HCT116 (cell line): Measurements from ENCODE around the gene DPH2. TPM values are rescaled to one million over a fixed set of nuclear protein-coding genes. Genes with fewer than 3 reads are reported as not detected.

Experiments used
- ATAC-seq: fragments of 200-7000 bp; cut with Tn5 transposase; 2 replicates; pipeline ENCODE4 v1.9.1; 2020; ENCODE audit warnings: mild to moderate bottlenecking, moderate library complexity
- BruUV-seq: library from RNA; stranded (reverse); fragments of 400-500 nt; replicated peaks from 2 replicates; lab custom pipeline; 2021; lab: Mats Ljungman, UMichigan
- CTCF ChIA-PET: fragments of 300-600 bp; sonication (Branson Sonifier 250); formaldehyde crosslinking; loops from one replicate; lab custom pipeline; 2021; ENCODE audit warnings: antibody characterized with exemption; lab: Charles Lee
- POLR2A ChIA-PET: fragments of 300-600, 350-600 bp; sonication (Branson Sonifier 250); formaldehyde crosslinking; loops from one replicate; lab custom pipeline; 2021; ENCODE audit warnings: antibody characterized with exemption; lab: Charles Lee
- RAD21 ChIA-PET, 2 experiments: fragments of 300-600 bp; sonication (Branson Sonifier 250); formaldehyde crosslinking; loops; one replicate each; lab custom pipeline; 2023; ENCODE audit warnings: low total read pairs in 2 of 2; ENCODE audit not compliant: uncharacterized antibody in 2 of 2, unreplicated experiment in 2 of 2, low non-redundant PET in 1 of 2; lab: Charles Lee
- DNase-seq: peaks from one replicate; pipeline ENCODE4 v3.0.0-alpha.2; 2010; ENCODE audit warnings: low read depth, low spot score
- H2AFZ ChIP-seq: fragments of 200-600 bp; shearing (Covaris generic), sonication (generic); 2 replicates; pipeline ENCODE4 v1.6.1; 2017; ENCODE audit warnings: low read depth, mixed run types, mixed read lengths, antibody characterized with exemption, low read length; ENCODE audit not compliant: poor library complexity, severe bottlenecking
- H3K27ac ChIP-seq: 2 replicates; pipeline ENCODE4 v1.5.1; 2012; ENCODE audit warnings: low read depth, low read length
- H3K27me3 ChIP-seq: fragments of 200-600 bp; sonication (generic); 2 replicates; pipeline ENCODE4 v1.6.1; 2016; ENCODE audit warnings: mixed run types, low read length, mixed read lengths; ENCODE audit not compliant: insufficient read depth
- H3K36me3 ChIP-seq, 2 experiments: fragments of 200-500 bp in 1 of 2; fragments of 200-600 bp in 1 of 2; sonication (Bioruptor generic) in 1 of 2; sonication (generic) in 1 of 2; 2 replicates each; pipeline versions ENCODE4 v1.5.1 to v1.6.1; 2014 to 2016; ENCODE audit warnings: low read length in 2 of 2, inconsistent platforms in 1 of 2, mixed read lengths in 1 of 2, mixed run types in 1 of 2; ENCODE audit not compliant: insufficient read depth in 2 of 2, control insufficient read depth in 1 of 2
- H3K4me1 ChIP-seq, 2 experiments: fragments of 200-600 bp in 1 of 2; sonication (generic) in 1 of 2; 2 replicates each; pipeline versions ENCODE4 v1.5.1 to v1.6.1; 2012 to 2017; ENCODE audit warnings: low read length in 2 of 2, inconsistent platforms in 1 of 2, mild to moderate bottlenecking in 1 of 2, mixed read lengths in 1 of 2, mixed run types in 1 of 2, moderate library complexity in 1 of 2; ENCODE audit not compliant: insufficient read depth in 2 of 2, control insufficient read depth in 1 of 2
- H3K4me2 ChIP-seq: fragments of 200-600 bp; sonication (generic); 2 replicates; pipeline ENCODE4 v1.6.1; 2017; ENCODE audit warnings: mixed run types, low read length, mixed read lengths
- H3K4me3 ChIP-seq, 2 experiments: fragments of 200-600 bp in 1 of 2; sonication (generic) in 1 of 2; replicated peaks in 1 of 2; 2 replicates each; pipeline ENCODE4 v1.5.1; 2011 to 2016; ENCODE audit warnings: low read length in 2 of 2, control low read depth in 1 of 2, low read depth in 1 of 2, mild to moderate bottlenecking in 1 of 2, mixed read lengths in 1 of 2, mixed run types in 1 of 2
- H3K79me2 ChIP-seq: fragments of 200-600 bp; sonication (generic); 2 replicates; pipeline ENCODE4 v1.6.1; 2017; ENCODE audit warnings: mild to moderate bottlenecking, mixed run types, low read length, moderate library complexity, mixed read lengths; ENCODE audit not compliant: insufficient read depth
- H3K9ac ChIP-seq: fragments of 200-600 bp; sonication (generic); 2 replicates; pipeline ENCODE4 v1.6.1; 2016; ENCODE audit warnings: low read length, mixed read lengths
- H3K9me2 ChIP-seq: fragments of 200-600 bp; sonication (generic), shearing (Covaris generic); 2 replicates; pipeline ENCODE4 v1.6.1; 2017; ENCODE audit warnings: mixed run types, mild to moderate bottlenecking, moderate library complexity; ENCODE audit not compliant: insufficient read depth
- H3K9me3 ChIP-seq, 2 experiments: fragments of 200-500 bp in 1 of 2; fragments of 200-600 bp in 1 of 2; sonication (Bioruptor generic) in 1 of 2; sonication (generic) in 1 of 2; 2 replicates each; pipeline ENCODE4 v1.6.1; 2014 to 2017; ENCODE audit warnings: low read length in 2 of 2, mixed read lengths in 2 of 2, inconsistent platforms in 1 of 2, low read depth in 1 of 2, mild to moderate bottlenecking in 1 of 2, mixed run types in 1 of 2, moderate library complexity in 1 of 2; ENCODE audit not compliant: control insufficient read depth in 1 of 2, insufficient read depth in 1 of 2
- H4K20me1 ChIP-seq: fragments of 200-600 bp; sonication (generic), shearing (Covaris generic); 2 replicates; pipeline ENCODE4 v1.6.1; 2017; ENCODE audit warnings: mixed run types, mild to moderate bottlenecking, moderate library complexity; ENCODE audit not compliant: insufficient read depth
- EGR1 ChIP-seq: IDR thresholded peaks from 2 replicates; pipeline ENCODE4 v1.6.1; 2012; ENCODE audit warnings: low read depth
- ELF1 ChIP-seq: IDR thresholded peaks from 2 replicates; pipeline ENCODE4 v1.6.1; 2012; ENCODE audit warnings: low read depth, borderline replicate concordance
- JUND ChIP-seq: IDR thresholded peaks from 2 replicates; pipeline ENCODE4 v1.6.1; 2012
- POLR2A ChIP-seq: IDR thresholded peaks from 2 replicates; pipeline ENCODE4 v1.7.0; 2011; ENCODE audit warnings: borderline replicate concordance; ENCODE audit not compliant: insufficient read depth, insufficient read length; ENCODE audit errors: extremely low read depth
- POLR2AphosphoS5 ChIP-seq: IDR thresholded peaks from 2 replicates; pipeline ENCODE4 v1.6.1; 2011; ENCODE audit warnings: mild to moderate bottlenecking, low read depth, low read length, moderate library complexity
- SRF ChIP-seq: IDR thresholded peaks from 2 replicates; pipeline ENCODE4 v1.6.1; 2012; ENCODE audit warnings: low read depth
- TCF7L2 ChIP-seq: IDR thresholded peaks from 2 replicates; pipeline ENCODE4 v1.7.0; 2011; ENCODE audit warnings: borderline replicate concordance, inconsistent platforms; ENCODE audit not compliant: insufficient read depth, insufficient read length; ENCODE audit errors: extremely low read depth
- YY1 ChIP-seq: IDR thresholded peaks from 2 replicates; pipeline ENCODE4 v1.6.1; 2011; ENCODE audit warnings: low read length, low read depth, moderate library complexity, mild to moderate bottlenecking; ENCODE audit not compliant: insufficient replicate concordance; ENCODE audit errors: extremely low read depth
- intact Hi-C: fragments of 100-400 bp; cut with micrococcal nuclease; formaldehyde crosslinking; loops from 2 replicates; pipeline ENCODE4 v1.10.0; 2022
- total RNA-seq: library from RNA; stranded (reverse); gene quantifications from one replicate; pipeline ENCODE4 v1.2.1, GENCODE V29; 2021; ENCODE audit not compliant: unreplicated experiment
- TF ChIP-seq, protein P1 (sequence below), 3 experiments: fragments of 200-600 bp in 1 of 3; sonication (generic) in 1 of 3; IDR thresholded peaks in 2 of 3; conservative IDR thresholded peaks in 1 of 3; 2 replicates each; pipeline ENCODE4 v1.5.1; 2012 to 2017; ENCODE audit warnings: low read depth in 2 of 3, low read length in 2 of 3, antibody characterized with exemption in 1 of 3, borderline replicate concordance in 1 of 3, control low read depth in 1 of 3, mild to moderate bottlenecking in 1 of 3, mixed read lengths in 1 of 3, mixed run types in 1 of 3, moderate library complexity in 1 of 3; ENCODE audit not compliant: insufficient read depth in 1 of 3
- TF ChIP-seq, protein P2 (sequence below): IDR thresholded peaks from 2 replicates; pipeline ENCODE4 v1.6.1; 2011; ENCODE audit warnings: mild to moderate bottlenecking, low read length, moderate library complexity; ENCODE audit not compliant: insufficient replicate concordance; ENCODE audit errors: extremely low read depth

Gene DPH2
- total RNA-seq, 1 experiment from 2014 or later, result 53.2 TPM

DNA sequence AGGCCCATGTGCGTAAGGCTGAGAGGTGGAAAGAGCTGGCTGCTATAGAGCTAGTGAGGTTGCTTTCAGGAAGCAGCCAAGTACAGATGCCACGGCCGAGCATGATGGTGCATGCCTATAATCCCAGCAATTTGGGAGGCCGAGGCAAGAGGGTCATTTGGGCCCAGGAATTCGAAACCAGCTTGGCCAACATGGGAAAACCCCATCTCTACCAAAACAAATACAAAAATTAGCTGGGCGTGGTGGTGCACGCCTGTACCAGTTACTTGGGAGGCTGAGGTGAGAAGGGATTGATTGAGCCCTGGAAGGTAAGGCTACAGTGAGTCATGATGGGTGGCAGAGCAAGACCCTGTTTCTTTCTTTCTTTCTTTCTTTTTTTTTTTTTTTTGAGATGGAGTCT lies 24.3 kb downstream of the DPH2 start:
- Histone ChIP-seq H3K4me1 (peaks cover 10 to 39% of the 10 kb centered on the region in 2 experiments), H3K36me3 (no peaks in the 10 kb centered on the region), H3K4me3 (no peak overlapping the region), H4K20me1 (no peaks in the 10 kb centered on the region), H3K4me2 (no peak overlapping the region), H3K9ac (no peak overlapping the region), H2AFZ (no peak overlapping the region), H3K79me2 (no peaks in the 10 kb centered on the region), H3K27ac (no peak overlapping the region), H3K9me2 (no peaks in the 10 kb centered on the region), H3K9me3 (no peaks in the 10 kb centered on the region), H3K27me3 (no peaks in the 10 kb centered on the region)
- BruUV-seq, result no TSS peak
- DNase-seq, result no peak
- ChIA-PET CTCF (interaction anchor here (0.9 to 3.3 kb wide), 3 partner anchors 13 to 54 kb away, joined by 3 to 13 read pairs (median 7); no protein-coding TSS in a partner anchor), POLR2A (no interaction called here), RAD21 (interaction anchor here in 1 of 2 experiments (0.9 kb wide), 1 partner anchor 54 kb away, joined by 3 read pairs; no protein-coding TSS in a partner anchor)
- no peak for ATAC-seq
- intact Hi-C loops, result loop anchor here (1.0 to 2.0 kb wide), 2 partner anchors 42 to 53 kb away; no protein-coding TSS in a partner anchor
- TF ChIP-seq JUND (no peak), TCF7L2 (no peak), POLR2AphosphoS5 (no peak), POLR2A (no peak), ELF1 (no peak), EGR1 (no peak), SRF (no peak), YY1 (no peak)
- TF ChIP-seq, protein P1, sequence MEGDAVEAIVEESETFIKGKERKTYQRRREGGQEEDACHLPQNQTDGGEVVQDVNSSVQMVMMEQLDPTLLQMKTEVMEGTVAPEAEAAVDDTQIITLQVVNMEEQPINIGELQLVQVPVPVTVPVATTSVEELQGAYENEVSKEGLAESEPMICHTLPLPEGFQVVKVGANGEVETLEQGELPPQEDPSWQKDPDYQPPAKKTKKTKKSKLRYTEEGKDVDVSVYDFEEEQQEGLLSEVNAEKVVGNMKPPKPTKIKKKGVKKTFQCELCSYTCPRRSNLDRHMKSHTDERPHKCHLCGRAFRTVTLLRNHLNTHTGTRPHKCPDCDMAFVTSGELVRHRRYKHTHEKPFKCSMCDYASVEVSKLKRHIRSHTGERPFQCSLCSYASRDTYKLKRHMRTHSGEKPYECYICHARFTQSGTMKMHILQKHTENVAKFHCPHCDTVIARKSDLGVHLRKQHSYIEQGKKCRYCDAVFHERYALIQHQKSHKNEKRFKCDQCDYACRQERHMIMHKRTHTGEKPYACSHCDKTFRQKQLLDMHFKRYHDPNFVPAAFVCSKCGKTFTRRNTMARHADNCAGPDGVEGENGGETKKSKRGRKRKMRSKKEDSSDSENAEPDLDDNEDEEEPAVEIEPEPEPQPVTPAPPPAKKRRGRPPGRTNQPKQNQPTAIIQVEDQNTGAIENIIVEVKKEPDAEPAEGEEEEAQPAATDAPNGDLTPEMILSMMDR (IDR thresholded peaks at IDR 0.05 in 2 of 3, conservative IDR thresholded peaks at IDR 0.05 in 1 of 3; ENCODE audit: borderline replicate concordance in 1 of 3, insufficient read depth in 1 of 3, low read depth in 2 of 3, low read length in 2 of 3), result no peak
- TF ChIP-seq, protein P2, sequence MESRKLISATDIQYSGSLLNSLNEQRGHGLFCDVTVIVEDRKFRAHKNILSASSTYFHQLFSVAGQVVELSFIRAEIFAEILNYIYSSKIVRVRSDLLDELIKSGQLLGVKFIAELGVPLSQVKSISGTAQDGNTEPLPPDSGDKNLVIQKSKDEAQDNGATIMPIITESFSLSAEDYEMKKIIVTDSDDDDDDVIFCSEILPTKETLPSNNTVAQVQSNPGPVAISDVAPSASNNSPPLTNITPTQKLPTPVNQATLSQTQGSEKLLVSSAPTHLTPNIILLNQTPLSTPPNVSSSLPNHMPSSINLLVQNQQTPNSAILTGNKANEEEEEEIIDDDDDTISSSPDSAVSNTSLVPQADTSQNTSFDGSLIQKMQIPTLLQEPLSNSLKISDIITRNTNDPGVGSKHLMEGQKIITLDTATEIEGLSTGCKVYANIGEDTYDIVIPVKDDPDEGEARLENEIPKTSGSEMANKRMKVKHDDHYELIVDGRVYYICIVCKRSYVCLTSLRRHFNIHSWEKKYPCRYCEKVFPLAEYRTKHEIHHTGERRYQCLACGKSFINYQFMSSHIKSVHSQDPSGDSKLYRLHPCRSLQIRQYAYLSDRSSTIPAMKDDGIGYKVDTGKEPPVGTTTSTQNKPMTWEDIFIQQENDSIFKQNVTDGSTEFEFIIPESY, result no peak
